Glutamatergic neuron (in vitro differentiated cells): ENCODE data around the gene VWA8. TPM values are rescaled to one million over a fixed set of nuclear protein-coding genes. Genes with fewer than 3 reads are reported as not detected.
"Not testable (repeated sequence)": the region's sequence is repeated elsewhere in the genome, so short reads cannot be mapped to it uniquely, and the experiment has no call there.

Experiments used
- DNase-seq: peaks from one replicate; pipeline ENCODE4 v3.0.0; 2022
- H3K27ac Mint-ChIP-seq: one replicate; pipeline ENCODE4 v1.8.0; 2020; ENCODE audit warnings: mild to moderate bottlenecking, mixed read lengths, inconsistent platforms; ENCODE audit not compliant: unreplicated experiment
- H3K27me3 Mint-ChIP-seq: one replicate; pipeline ENCODE4 v1.8.0; 2020; ENCODE audit warnings: mild to moderate bottlenecking, moderate library complexity, mixed read lengths, inconsistent platforms; ENCODE audit not compliant: unreplicated experiment
- H3K36me3 Mint-ChIP-seq: one replicate; pipeline ENCODE4 v1.8.0; 2020; ENCODE audit warnings: mild to moderate bottlenecking, mixed read lengths, inconsistent platforms; ENCODE audit not compliant: unreplicated experiment
- H3K4me1 Mint-ChIP-seq: one replicate; pipeline ENCODE4 v1.8.0; 2020; ENCODE audit warnings: mild to moderate bottlenecking, low read depth, mixed read lengths, inconsistent platforms; ENCODE audit not compliant: unreplicated experiment
- H3K4me3 Mint-ChIP-seq: one replicate; pipeline ENCODE4 v1.8.0; 2020; ENCODE audit warnings: mild to moderate bottlenecking, mixed read lengths, inconsistent platforms; ENCODE audit not compliant: unreplicated experiment
- H3K9me3 Mint-ChIP-seq: one replicate; pipeline ENCODE4 v1.8.0; 2020; ENCODE audit warnings: mild to moderate bottlenecking, moderate library complexity, mixed read lengths, inconsistent platforms; ENCODE audit not compliant: unreplicated experiment
- CTCF ChIP-seq: fragments of 200-600 bp; sonication (generic); IDR thresholded peaks from one replicate; pipeline ENCODE4 v1.5.0; 2021; ENCODE audit not compliant: partially characterized antibody, unreplicated experiment
- total RNA-seq: library from RNA; stranded (reverse); fragmentation: NEBNext Ultra II Directional; extraction: Animal tissue kit (Norgen Biotek cat#: 25700); gene quantifications from one replicate; pipeline ENCODE4 v1.2.1, GENCODE V29; 2021; ENCODE audit not compliant: unreplicated experiment

Gene VWA8
- total RNA-seq, 1 donor from 2014 or later, result 16.4 TPM

- H3K9me3 Mint-ChIP-seq, result no peaks in the 10 kb centered on the region
- no peak overlapping the region for H3K27ac Mint-ChIP-seq
- TF ChIP-seq CTCF, result no peak
- H3K4me1 Mint-ChIP-seq, result no peaks in the 10 kb centered on the region
- no peak for DNase-seq
- H3K4me3 Mint-ChIP-seq, result no peak overlapping the region
- H3K36me3 Mint-ChIP-seq, result no peaks in the 10 kb centered on the region
- no peaks in the 10 kb centered on the region for H3K27me3 Mint-ChIP-seq
Observed at GRCh38 chr13:41621716-41622431, 339.0 kb downstream of the VWA8 start.

- not testable (repeated sequence) for H3K27me3 Mint-ChIP-seq, H3K4me3 Mint-ChIP-seq, H3K9me3 Mint-ChIP-seq, H3K36me3 Mint-ChIP-seq, DNase-seq, H3K4me1 Mint-ChIP-seq, H3K27ac Mint-ChIP-seq
Observed at GRCh38 chr13:41617633-41618032, 343.3 kb downstream of the VWA8 start.

DNA sequence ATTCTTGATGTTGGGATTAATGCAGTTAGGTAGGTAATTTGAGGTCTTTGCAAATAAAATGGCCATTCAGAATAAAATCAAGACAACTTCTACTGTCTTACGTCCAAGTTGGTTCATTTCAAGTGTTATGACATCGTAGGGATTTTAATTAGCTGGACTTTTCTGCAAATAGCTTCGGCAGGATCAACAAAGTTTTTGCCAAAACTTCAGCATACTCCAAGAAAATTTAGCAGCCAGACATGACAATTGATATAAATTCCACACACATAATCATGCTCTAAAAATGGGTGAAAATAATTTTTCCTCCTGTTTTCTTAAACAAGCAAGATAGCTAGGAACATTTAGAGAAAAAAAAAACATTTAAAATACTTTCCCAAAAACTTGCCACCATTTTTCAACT is 344.8 kb downstream of the VWA8 start:
- H3K9me3 Mint-ChIP-seq, result no peaks in the 10 kb centered on the region
- DNase-seq, result no peak
- TF ChIP-seq CTCF, result no peak
- H3K27me3 Mint-ChIP-seq, result no peaks in the 10 kb centered on the region
- H3K36me3 Mint-ChIP-seq, result no peaks in the 10 kb centered on the region
- H3K27ac Mint-ChIP-seq, result no peak overlapping the region
- H3K4me3 Mint-ChIP-seq, result no peak overlapping the region
- no peaks in the 10 kb centered on the region for H3K4me1 Mint-ChIP-seq

GRCh38 chr13:41615528-41615855 is 345.4 kb downstream of the VWA8 start:
- H3K27me3 Mint-ChIP-seq, result no peaks in the 10 kb centered on the region
- no peak overlapping the region for H3K27ac Mint-ChIP-seq
- no peak for DNase-seq
- H3K4me3 Mint-ChIP-seq, result no peak overlapping the region
- H3K9me3 Mint-ChIP-seq, result no peaks in the 10 kb centered on the region
- H3K4me1 Mint-ChIP-seq, result no peaks in the 10 kb centered on the region
- TF ChIP-seq CTCF, result no peak
- no peaks in the 10 kb centered on the region for H3K36me3 Mint-ChIP-seq

DNA sequence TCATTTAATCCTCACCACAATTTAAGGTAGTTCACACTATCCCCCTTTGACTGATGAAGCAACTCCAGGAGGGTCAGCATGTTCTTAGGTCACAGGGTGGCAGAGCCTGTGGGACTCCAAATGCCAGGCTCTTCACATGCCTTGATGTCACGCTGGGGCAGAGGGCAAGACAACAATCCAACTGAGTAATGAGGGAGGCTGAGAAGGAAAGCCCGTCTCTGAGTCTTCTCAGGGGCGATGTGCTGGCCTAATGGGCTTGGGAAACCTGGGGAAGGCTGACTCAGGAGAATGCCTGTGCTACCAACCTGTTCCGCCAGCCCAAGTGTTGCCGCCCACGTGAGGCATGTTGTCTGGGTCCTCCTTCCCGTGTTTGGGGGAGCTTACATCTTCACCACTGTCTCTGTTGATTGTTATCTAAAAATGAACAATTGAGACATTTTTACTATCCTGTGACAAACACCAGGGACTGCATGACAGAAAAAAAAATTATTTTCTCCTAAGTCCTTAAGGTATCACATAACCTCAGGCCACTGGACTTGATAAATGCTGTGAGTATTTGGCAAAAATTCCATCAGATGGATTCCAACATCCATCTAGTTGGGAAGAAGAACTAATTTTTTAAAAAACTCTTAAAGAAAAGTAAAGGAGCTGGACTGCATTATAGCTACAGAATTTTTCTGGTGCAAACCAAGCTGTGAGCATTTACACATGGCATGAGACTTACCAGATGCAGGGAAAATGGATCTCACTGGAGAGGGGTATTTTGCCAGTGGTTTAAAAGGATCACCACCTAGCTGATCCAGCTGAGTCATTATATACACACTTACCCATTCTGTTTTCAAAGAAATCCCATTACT is 346.0 kb downstream of the VWA8 start:
- Mint-ChIP-seq H3K27me3 (no peaks in the 10 kb centered on the region), H3K4me3 (no peak overlapping the region), H3K4me1 (no peaks in the 10 kb centered on the region), H3K27ac (no peak overlapping the region), H3K36me3 (no peaks in the 10 kb centered on the region), H3K9me3 (no peaks in the 10 kb centered on the region)
- no peak for TF ChIP-seq CTCF
- no peak for DNase-seq
